Duodenal mucosa (tissue), 2 donors: Measurements from ENCODE around the gene PAPOLA.
"Not testable (repeated sequence)": the region's sequence is repeated elsewhere in the genome, so short reads cannot be mapped to it uniquely, and the experiment has no call there.

Source experiments
- H3K27ac ChIP-seq: one replicate; pipeline ENCODE4 v1.7.0; 2013; ENCODE audit warnings: low read depth, low read length
- H3K27me3 ChIP-seq, 2 donors: one replicate each; pipeline ENCODE4 v1.7.0; 2013; ENCODE audit warnings: low read length in 2 of 2, control low read depth in 1 of 2; ENCODE audit not compliant: insufficient read depth in 2 of 2, control insufficient read depth in 1 of 2
- H3K36me3 ChIP-seq, 2 donors: one replicate each; pipeline ENCODE4 v1.7.0; 2013; ENCODE audit warnings: low read length in 2 of 2, control low read depth in 1 of 2; ENCODE audit not compliant: insufficient read depth in 2 of 2, control insufficient read depth in 1 of 2
- H3K4me1 ChIP-seq, 2 donors: one replicate each; pipeline ENCODE4 v1.7.0; 2013; ENCODE audit warnings: low read length in 2 of 2, control low read depth in 1 of 2; ENCODE audit not compliant: insufficient read depth in 2 of 2, control insufficient read depth in 1 of 2
- H3K4me3 ChIP-seq, 2 donors: one replicate each; pipeline ENCODE4 v1.7.0; 2013; ENCODE audit warnings: low read length in 2 of 2, low read depth in 1 of 2
- H3K9ac ChIP-seq, 2 donors: one replicate each; pipeline ENCODE4 v1.7.0; 2013; ENCODE audit warnings: low read length in 2 of 2, low read depth in 1 of 2
- H3K9me3 ChIP-seq, 2 donors: one replicate each; pipeline ENCODE4 v1.7.0; 2013; ENCODE audit warnings: low read length in 2 of 2, control low read depth in 1 of 2; ENCODE audit not compliant: control insufficient read depth in 1 of 2

PAPOLA gene

DNA sequence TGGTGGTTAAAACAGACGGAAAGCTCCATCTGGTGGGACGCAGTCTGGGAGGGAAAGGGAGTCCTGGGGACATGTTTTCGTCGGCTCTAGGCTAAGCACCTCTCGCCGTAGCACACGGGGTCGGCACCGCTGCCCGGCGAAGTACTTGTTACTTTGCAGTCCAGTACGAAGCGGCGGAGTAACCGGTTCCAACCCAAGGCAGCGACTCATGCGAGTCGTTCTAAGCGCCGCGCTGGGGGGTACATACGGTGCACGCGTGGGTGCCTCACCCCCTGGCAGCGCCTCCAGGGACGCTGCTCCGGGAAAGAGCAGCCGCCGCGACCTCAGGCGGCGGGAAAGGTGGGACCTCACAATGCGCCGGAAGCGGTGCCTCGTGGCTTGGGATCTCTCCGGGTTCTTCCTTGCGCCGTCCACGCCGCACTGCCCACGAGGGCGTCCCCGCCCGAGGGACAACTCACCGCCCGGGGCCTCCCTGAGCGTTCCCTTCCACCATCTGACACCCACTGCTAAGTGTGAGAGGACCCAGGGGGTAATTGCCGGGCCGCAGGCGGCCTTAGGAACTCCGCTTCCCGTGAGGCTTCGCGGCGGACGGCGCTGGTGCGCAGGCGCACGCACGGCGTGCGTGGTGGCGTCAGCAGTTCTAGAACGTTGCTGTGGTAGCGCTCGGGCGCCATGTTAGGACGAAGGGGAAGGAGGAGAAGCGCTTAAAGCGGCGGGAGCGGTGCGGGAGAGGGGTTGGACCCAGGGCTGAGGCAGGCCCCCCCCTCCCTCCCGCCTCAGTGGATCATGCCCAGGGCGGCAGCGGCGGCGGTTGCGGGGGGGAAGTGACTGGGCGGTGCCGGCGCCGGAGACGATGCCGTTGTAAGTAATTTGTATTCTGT lies at the start of gene PAPOLA:
TSS of gene PAPOLA (plus strand) at position 643 of the 881 bp plus-strand sequence. CDS start at position 854, 211 bp downstream.
- Histone ChIP-seq H3K36me3 (no peaks in the 10 kb centered on the region), H3K27ac (peak within 1 kb of the TSS; percentile 91), H3K27me3 (no peaks in the 10 kb centered on the region), H3K9me3 (no peaks in the 10 kb centered on the region), H3K9ac (peak within 1 kb of the TSS; percentile 93 to 97), H3K4me1 (peaks cover 30 to 31% of the 10 kb centered on the region in 2 donors), H3K4me3 (peak within 1 kb of the TSS; percentile 94 to 95)

DNA sequence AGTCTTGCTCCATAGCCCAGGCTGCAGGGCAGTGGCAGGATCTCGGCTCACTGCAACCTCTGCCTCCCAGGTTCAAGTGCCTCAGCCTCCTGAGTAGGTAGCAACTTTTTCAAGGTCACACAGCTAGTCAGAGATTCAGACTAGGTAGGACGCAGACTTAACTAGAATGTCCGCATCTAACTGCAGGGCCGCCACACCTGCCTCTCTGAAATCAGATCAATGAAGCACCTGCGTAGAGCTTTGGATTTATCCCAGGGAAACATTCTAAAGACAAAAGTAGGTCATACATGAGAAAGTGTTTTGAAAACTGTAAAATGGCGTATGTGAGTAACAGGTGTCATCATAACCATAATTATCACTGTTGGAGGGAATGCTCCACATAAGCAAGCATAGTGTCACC lies 49.5 kb upstream of the PAPOLA start:
- Histone ChIP-seq H3K4me1 (no peaks in the 10 kb centered on the region), H3K27ac (no peak overlapping the region), H3K4me3 (no peak overlapping the region), H3K36me3 (no peaks in the 10 kb centered on the region), H3K27me3 (no peaks in the 10 kb centered on the region), H3K9ac (no peak overlapping the region), H3K9me3 (no peaks in the 10 kb centered on the region)

DNA sequence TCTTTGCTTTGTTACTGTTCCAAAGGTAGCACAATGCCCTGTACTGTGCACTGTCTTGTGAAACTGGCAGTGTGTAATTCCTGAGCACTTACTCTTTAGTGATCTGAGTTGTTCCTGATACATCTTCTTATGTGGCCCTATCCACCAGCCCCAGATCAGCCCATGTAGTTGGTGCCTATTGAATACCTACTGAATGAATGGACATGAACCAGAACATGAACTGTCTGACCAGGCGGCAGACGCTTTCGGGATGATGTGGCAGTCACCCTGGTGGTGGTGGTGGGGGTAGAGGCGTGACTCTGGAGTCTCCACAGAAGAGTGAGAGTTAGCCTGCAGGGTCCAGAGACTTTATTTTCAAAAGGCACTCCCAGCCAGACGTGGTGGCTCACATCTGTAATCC lies 46.6 kb upstream of the PAPOLA start:
- Histone ChIP-seq H3K27me3 (no peaks in the 10 kb centered on the region), H3K9ac (no peak overlapping the region), H3K4me3 (no peak overlapping the region), H3K4me1 (no peaks in the 10 kb centered on the region), H3K9me3 (no peaks in the 10 kb centered on the region), H3K27ac (no peak overlapping the region), H3K36me3 (no peaks in the 10 kb centered on the region)

DNA sequence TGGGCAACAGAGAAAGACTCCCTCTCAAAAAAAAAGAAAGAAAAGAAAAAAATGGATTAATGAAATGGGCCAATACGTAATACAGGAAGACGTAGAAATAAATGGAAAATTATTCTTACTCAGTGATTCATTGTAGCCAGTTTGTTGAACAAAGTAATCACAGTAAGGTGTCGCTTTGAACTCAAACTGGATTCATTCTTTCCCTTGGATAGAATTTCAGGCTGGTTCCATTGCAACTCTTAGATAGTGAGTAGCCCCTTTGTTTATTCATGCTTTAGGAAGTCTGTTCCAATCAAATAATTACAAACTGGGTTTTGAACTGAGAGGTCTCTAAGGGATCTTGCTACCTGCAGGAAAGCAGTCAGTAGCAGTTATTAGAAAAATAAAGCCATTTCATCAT lies 42.3 kb upstream of the PAPOLA start:
- H3K27ac ChIP-seq, result no peak overlapping the region
- peaks cover 0 to 12% of the 10 kb centered on the region in 2 donors for H3K4me1 ChIP-seq
- H3K4me3 ChIP-seq, result no peak overlapping the region
- no peaks in the 10 kb centered on the region for H3K27me3 ChIP-seq
- H3K36me3 ChIP-seq, result no peaks in the 10 kb centered on the region
- H3K9ac ChIP-seq, result no peak overlapping the region
- no peaks in the 10 kb centered on the region for H3K9me3 ChIP-seq

DNA sequence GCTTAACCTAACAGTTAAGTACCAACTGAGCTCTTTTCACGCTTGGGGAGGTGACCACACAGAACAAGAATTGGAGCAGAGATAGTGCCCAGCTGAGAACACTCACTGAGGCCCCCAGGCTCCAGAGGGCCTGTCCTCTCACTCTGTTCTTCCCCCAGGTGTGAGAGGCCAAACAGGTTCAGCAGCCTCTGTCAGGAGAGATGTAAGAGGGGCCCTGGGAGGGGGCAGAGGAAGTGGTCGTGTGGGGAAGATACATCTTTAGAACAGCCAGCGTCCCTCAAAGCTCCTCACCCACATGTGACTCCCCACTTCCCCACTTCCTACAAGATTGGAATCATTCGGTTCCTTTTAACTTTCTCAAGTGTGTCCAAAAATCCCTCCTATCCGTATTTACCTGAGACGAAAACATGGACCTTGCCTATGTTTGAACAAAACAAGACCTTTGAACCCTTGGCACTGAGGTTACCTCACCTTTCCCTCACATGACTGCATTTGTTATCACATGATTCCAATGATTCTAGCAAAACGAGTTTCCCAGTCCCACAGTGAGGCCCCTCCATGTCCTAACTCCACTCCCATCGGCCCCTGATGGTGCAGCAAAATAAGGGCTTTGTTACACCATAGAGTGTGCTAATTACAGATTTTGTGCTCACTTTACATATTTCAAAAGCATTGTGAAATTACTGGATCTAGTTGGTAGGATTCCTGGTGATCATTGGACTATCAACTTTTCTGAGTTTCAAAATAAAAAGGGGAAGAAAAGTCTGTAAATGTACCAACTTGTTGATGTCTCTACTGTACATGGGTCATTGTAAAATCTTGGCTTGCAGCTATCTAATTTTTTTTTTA lies 40.0 kb upstream of the PAPOLA start:
- no peak overlapping the region for H3K9ac ChIP-seq
- H3K36me3 ChIP-seq, result no peaks in the 10 kb centered on the region
- no peaks in the 10 kb centered on the region for H3K27me3 ChIP-seq
- H3K9me3 ChIP-seq, result no peaks in the 10 kb centered on the region
- H3K27ac ChIP-seq, result peak overlapping the region; percentile 23
- peak overlapping the region in 1 of 2 donors; percentile 39 for H3K4me3 ChIP-seq
- H3K4me1 ChIP-seq, result peaks cover 0 to 12% of the 10 kb centered on the region in 2 donors

DNA sequence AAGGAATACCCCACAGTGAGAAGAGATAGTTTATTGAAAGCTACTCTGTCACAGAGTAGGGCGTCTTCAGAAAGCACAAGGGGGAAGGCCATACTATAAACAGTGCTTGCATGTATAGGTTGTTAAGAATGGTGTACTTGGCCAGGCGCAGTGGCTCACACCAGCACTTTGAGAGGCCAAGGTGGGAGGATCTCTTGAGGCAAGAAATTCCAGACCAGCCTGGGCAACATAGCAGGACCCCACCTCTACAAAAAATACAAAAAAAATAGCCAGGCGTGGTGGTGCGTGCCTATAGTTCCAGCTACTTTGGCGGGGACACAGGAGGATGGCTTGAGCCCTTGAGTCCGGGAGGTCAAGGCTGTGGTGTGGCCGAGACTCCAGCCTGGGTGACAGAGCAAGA lies 38.0 kb upstream of the PAPOLA start:
- Histone ChIP-seq H3K9ac (no peak overlapping the region), H3K4me1 (peaks cover 8 to 12% of the 10 kb centered on the region in 2 donors), H3K27ac (no peak overlapping the region), H3K36me3 (no peaks in the 10 kb centered on the region), H3K9me3 (no peaks in the 10 kb centered on the region), H3K4me3 (no peak overlapping the region), H3K27me3 (no peaks in the 10 kb centered on the region)

DNA sequence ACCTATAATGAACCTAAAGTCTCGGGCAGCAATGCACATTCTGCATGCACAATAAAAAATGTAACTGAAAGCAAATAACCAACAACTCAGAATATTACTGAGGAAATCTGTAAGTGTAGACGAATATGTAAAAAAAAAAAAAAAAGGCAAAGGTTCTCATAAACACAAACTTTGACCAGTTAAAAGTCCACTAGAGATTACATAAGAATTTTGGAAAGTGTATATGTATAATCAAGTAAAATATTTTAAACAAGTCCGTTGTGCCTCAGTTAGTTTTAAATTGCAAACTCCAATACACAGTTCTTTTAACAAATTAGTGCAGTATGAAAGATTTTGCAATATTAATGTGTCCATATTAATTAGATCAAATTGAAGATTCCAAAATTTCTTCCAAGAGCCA lies 35.3 kb upstream of the PAPOLA start:
- H3K9me3 ChIP-seq, result no peaks in the 10 kb centered on the region
- H3K27me3 ChIP-seq, result no peaks in the 10 kb centered on the region
- peaks cover 8 to 9% of the 10 kb centered on the region in 2 donors for H3K4me1 ChIP-seq
- no peak overlapping the region for H3K27ac ChIP-seq
- no peak overlapping the region for H3K9ac ChIP-seq
- H3K4me3 ChIP-seq, result no peak overlapping the region
- H3K36me3 ChIP-seq, result no peaks in the 10 kb centered on the region

DNA sequence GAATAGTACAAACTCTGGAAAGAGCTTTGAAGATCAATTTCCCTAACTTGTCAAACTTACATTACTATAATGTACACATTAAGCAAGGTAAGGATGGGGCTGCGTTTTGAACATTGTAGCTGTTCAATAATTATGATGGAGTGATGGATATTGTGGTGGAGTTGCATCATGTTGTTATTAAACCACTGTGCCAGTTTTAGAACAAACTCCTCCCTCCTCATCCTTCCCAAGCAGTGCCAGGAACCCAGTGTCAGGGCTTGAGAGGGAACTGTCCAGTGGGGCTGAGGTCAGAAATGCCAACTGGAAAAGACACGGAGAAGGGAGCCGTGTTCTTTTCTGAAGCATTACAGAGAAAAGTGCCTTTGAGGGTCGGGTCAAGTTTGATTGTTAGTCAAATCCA lies 31.9 kb upstream of the PAPOLA start:
- Histone ChIP-seq H3K27me3 (no peaks in the 10 kb centered on the region), H3K36me3 (no peaks in the 10 kb centered on the region), H3K9me3 (no peaks in the 10 kb centered on the region), H3K4me1 (peaks cover 0 to 9% of the 10 kb centered on the region in 2 donors), H3K4me3 (no peak overlapping the region), H3K9ac (no peak overlapping the region), H3K27ac (no peak overlapping the region)

DNA sequence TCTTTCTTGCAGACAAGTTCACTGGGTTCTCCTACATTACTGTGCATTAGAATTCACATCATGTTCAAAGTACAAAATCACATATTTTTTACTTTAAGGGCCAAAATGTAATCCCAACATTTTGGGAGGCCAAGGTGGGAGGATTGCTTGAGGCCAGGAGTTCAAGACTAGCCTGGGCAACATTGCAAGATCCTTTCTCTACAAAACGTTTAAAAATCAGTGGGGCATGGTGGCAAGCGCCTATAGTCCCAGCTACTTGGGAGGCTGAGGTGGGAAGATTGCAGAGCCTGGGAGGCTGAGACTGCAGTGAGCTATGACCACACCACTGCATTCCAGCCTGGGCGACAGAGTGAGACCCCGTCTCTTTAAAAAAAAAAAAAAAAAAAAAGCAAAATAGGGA lies 31.2 kb upstream of the PAPOLA start:
- not testable (repeated sequence) for H3K27ac ChIP-seq, H3K4me1 ChIP-seq, H3K27me3 ChIP-seq, H3K4me3 ChIP-seq, H3K9me3 ChIP-seq, H3K9ac ChIP-seq, H3K36me3 ChIP-seq

DNA sequence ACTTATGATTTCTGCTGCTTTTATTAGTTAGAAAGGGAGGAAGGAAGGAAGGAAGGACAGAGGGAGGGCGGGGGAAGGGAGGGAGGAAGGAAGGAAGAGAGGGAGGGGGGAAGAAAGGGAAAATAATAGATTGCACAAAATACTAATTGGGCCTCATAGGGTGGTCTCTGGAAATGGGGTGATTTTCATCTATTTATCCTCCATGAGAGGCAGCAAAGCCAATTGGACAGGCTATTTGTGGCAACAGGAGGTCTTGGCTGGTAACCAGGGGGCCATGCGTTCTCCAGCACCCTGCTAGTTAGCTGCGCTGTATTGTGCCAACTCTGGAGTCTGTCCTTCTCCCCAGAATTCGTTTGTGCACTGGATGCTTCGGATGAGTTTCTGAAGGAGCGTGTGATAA lies 24.1 kb upstream of the PAPOLA start:
- H3K9ac ChIP-seq, result no peak overlapping the region

More for the DNA sequence above, 24.1 kb upstream of the PAPOLA start:
- no peaks in the 10 kb centered on the region for H3K4me1 ChIP-seq
- H3K4me3 ChIP-seq, result no peak overlapping the region
- H3K27ac ChIP-seq, result no peak overlapping the region
- no peaks in the 10 kb centered on the region for H3K36me3 ChIP-seq
- H3K27me3 ChIP-seq, result no peaks in the 10 kb centered on the region
- H3K9me3 ChIP-seq, result no peaks in the 10 kb centered on the region
